Ovary (tissue), 10 donors: ENCODE data around the gene VTI1B. TPM values are rescaled to one million over a fixed set of nuclear protein-coding genes. Genes with fewer than 3 reads are reported as not detected.
A peak's percentile ranks its signal among the peaks of the same experiment; 100 is the strongest.
"Not testable (repeated sequence)": the region's sequence is repeated elsewhere in the genome, so short reads cannot be mapped to it uniquely, and the experiment has no call there.

Source experiments
- DNase-seq, 5 donors: peaks; one replicate each; pipeline ENCODE4 v3.0.0-alpha.2; 2019 to 2020
- H3K27ac ChIP-seq, 2 donors: fragments of 200-600 bp; one replicate each; pipeline versions ENCODE4 v1.5.1 to v1.8.0; 2019 to 2022
- H3K27me3 ChIP-seq: fragments of 200-600 bp; one replicate; pipeline ENCODE4 v1.8.0; 2022
- H3K36me3 ChIP-seq: fragments of 200-600 bp; sonication (generic); one replicate; pipeline ENCODE4 v1.5.1; 2019
- H3K4me1 ChIP-seq: one replicate; pipeline ENCODE4 v1.8.1; 2013; ENCODE audit warnings: mild to moderate bottlenecking, moderate library complexity; ENCODE audit not compliant: insufficient read depth
- H3K4me3 ChIP-seq: fragments of 200-600 bp; sonication (generic); one replicate; pipeline ENCODE4 v1.5.1; 2017
- H3K9me3 ChIP-seq, 2 donors: fragments of 200-600 bp in 1 of 2; sonication (generic) in 1 of 2; one replicate each; pipeline versions ENCODE4 v1.5.1 to v1.8.1; 2013 to 2019; ENCODE audit warnings: mild to moderate bottlenecking in 1 of 2, moderate library complexity in 1 of 2
- EP300 ChIP-seq: sonication (generic); formaldehyde crosslinking; IDR thresholded peaks from one replicate; pipeline ENCODE4 v1.6.1; 2017; ENCODE audit warnings: antibody characterized with exemption
- POLR2A ChIP-seq: fragments of 450-650 bp; IDR thresholded peaks from one replicate; pipeline ENCODE4 v1.6.1; 2017; ENCODE audit warnings: antibody characterized with exemption, mild to moderate bottlenecking, moderate library complexity
- WGBS, 3 donors: extraction: QIAGEN DNeasy Blood & Tissue Kit in 1 of 3; methylation state at CpG; one replicate each; pipeline versions ENCODE4 v1.1.5 to v1.1.7; 2013 to 2017; 5-methylcytosine and 5-hydroxymethylcytosine counted together
- intact Hi-C, 4 donors: fragments of 100-400 bp; cut with DNase I; formaldehyde crosslinking; loops; one replicate each; pipeline versions ENCODE4 v1.11.0 to v1.15.1; 2022 to 2023
- long read RNA-seq, 3 donors: library from polyadenylated mRNA in 2 of 3; unstranded in 2 of 3; transcript quantifications; one replicate each; pipeline ENCODE4 v2.0.0 and lab custom pipeline, GENCODE V29; 2021 to 2026
- polyA plus RNA-seq, 2 donors: library from polyadenylated mRNA; stranded (reverse); fragments of 200-250 nt in 1 of 2; fragments of 350-450 nt in 1 of 2; fragmentation: Illumina TruSeq in 1 of 2; extraction: RNeasy Lipid Tissue Mini Kit (QIAGEN cat#74804) in 1 of 2; gene quantifications; one replicate each; pipeline ENCODE4 v1.2.3, GENCODE V29; 2013 to 2014
- total RNA-seq, 7 donors: library from RNA; depleted of rRNA in 2 of 7; stranded (reverse); fragments of >200 nt in 2 of 7; fragmentation: NEBNext Ultra II Directional in 3 of 7; extraction: Animal tissue kit (Norgen Biotek cat#: 25700) in 3 of 7; gene quantifications; one replicate each; pipeline versions ENCODE4 v1.1.0 to v1.2.4, GENCODE V29; 2016 to 2023
- TF ChIP-seq, protein P1 (sequence below), 3 donors: fragments of 450-650 bp in 2 of 3; fragments of 200-600 bp in 1 of 3; IDR thresholded peaks; one replicate each; pipeline versions ENCODE4 v1.5.1 to v1.8.0; 2016 to 2022; ENCODE audit warnings: antibody characterized with exemption in 3 of 3, mild to moderate bottlenecking in 1 of 3
- donor health status: DM: no; HTN: no; CAD: no; lungs with moderate emphysema.
- donor health status: DM: no; HTN: no; CAD: no.
- donor health status: Bipolar disorder and iron deficiency.
- donor health status: DM: yes; HTN: yes; CAD: no.
- donor health status: DM: no; HTN: no; CAD: no.
- donor health status: DM: yes; HTN: yes; CAD: no.

VTI1B gene, protein sequence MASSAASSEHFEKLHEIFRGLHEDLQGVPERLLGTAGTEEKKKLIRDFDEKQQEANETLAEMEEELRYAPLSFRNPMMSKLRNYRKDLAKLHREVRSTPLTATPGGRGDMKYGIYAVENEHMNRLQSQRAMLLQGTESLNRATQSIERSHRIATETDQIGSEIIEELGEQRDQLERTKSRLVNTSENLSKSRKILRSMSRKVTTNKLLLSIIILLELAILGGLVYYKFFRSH
- 10 to 100 TPM; 34.6 to 76.5 (median 64.7) TPM for total RNA-seq
- 10 to 100 TPM; 41.6 to 93.1 TPM for polyA plus RNA-seq
- long read RNA-seq, donor 1, full-length matches to known transcripts = 53 of 60 reads
- long read RNA-seq, donor 1, partial matches to known transcripts = 0 of 60 reads
- long read RNA-seq, donor 1, other reads (novel, unspliced or antisense) = 7 of 60 reads
- long read RNA-seq, donor 2, full-length matches to known transcripts = 46 of 126 reads
- long read RNA-seq, donor 2, partial matches to known transcripts = 71 of 126 reads
- long read RNA-seq, donor 2, other reads (novel, unspliced or antisense) = 9 of 126 reads
- long read RNA-seq, donor 3, full-length matches to known transcripts = 42 of 47 reads
- long read RNA-seq, donor 3, partial matches to known transcripts = 0 of 47 reads
- long read RNA-seq, donor 3, other reads (novel, unspliced or antisense) = 5 of 47 reads

GRCh38 chr14:67674480-67675218, at the start of gene VTI1B:
Gene VTI1B (minus strand): TSS chr14:67674632. CDS start chr14:67674489, 143 bp downstream.
- WGBS, 3 donors = 0 to 1% (median 0%) methylated on average over 36 to 87 of the region's 87 CpGs
- peak; percentile 75 to 91 (median 80) for DNase-seq
- Histone ChIP-seq H3K9me3 (no peaks in the 10 kb centered on the region), H3K27me3 (no peaks in the 10 kb centered on the region), H3K36me3 (no peaks in the 10 kb centered on the region), H3K4me3 (peak within 1 kb of the TSS; percentile 97), H3K27ac (peak within 1 kb of the TSS; percentile 92 to 99), H3K4me1 (peaks cover 6% of the 10 kb centered on the region)
- intact Hi-C loops = loop anchor here in 1 of 4 donors (5.0 kb wide), 1 partner anchor 72 kb away; the partner anchor contains the start of gene PIGH
- peak; percentile 29 for TF ChIP-seq POLR2A
- TF ChIP-seq, protein P1, sequence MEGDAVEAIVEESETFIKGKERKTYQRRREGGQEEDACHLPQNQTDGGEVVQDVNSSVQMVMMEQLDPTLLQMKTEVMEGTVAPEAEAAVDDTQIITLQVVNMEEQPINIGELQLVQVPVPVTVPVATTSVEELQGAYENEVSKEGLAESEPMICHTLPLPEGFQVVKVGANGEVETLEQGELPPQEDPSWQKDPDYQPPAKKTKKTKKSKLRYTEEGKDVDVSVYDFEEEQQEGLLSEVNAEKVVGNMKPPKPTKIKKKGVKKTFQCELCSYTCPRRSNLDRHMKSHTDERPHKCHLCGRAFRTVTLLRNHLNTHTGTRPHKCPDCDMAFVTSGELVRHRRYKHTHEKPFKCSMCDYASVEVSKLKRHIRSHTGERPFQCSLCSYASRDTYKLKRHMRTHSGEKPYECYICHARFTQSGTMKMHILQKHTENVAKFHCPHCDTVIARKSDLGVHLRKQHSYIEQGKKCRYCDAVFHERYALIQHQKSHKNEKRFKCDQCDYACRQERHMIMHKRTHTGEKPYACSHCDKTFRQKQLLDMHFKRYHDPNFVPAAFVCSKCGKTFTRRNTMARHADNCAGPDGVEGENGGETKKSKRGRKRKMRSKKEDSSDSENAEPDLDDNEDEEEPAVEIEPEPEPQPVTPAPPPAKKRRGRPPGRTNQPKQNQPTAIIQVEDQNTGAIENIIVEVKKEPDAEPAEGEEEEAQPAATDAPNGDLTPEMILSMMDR (IDR thresholded peaks at IDR 0.05) = peak in 1 of 3 donors; percentile 24
- no peak for TF ChIP-seq EP300

DNA sequence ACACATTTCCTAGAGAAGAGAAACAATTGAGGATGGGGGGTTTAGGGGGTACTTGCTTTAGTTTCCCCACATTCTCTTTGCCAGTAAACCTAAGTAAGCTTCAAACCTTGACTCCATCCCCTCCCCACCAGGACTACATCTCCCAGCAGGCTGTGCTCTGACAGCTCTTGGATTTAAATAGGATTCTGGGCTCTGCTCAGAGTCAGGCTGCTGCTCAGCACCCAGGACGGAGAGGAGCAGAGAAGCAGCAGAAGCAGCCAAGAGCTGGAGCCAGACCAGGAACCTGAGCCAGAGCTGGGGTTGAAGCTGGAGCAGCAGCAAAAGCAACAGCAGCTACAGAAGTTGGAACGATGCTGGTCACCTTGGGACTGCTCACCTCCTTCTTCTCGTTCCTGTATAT, 47.9 kb upstream of the VTI1B start:
- DNase-seq = peak; percentile 57 to 80 (median 67)
- Histone ChIP-seq H3K27ac (no peak overlapping the region), H3K36me3 (no peaks in the 10 kb centered on the region), H3K27me3 (no peaks in the 10 kb centered on the region), H3K4me3 (no peak overlapping the region), H3K9me3 (no peaks in the 10 kb centered on the region), H3K4me1 (peaks cover 2% of the 10 kb centered on the region)
- TF ChIP-seq, protein P1 (IDR thresholded peaks at IDR 0.05) = no peak
- TF ChIP-seq POLR2A (no peak), EP300 (no peak)
- intact Hi-C loops = no loop called here
- WGBS, 3 donors = 0 to 3% (median 2%) methylated on average over 3 of the region's 3 CpGs

GRCh38 chr14:67721875-67722274, 47.4 kb upstream of the VTI1B start:
- Histone ChIP-seq H3K36me3 (no peaks in the 10 kb centered on the region), H3K9me3 (no peaks in the 10 kb centered on the region), H3K27ac (no peak overlapping the region), H3K27me3 (no peaks in the 10 kb centered on the region), H3K4me1 (peaks cover 2% of the 10 kb centered on the region), H3K4me3 (no peak overlapping the region)
- no peak for DNase-seq
- no peak for TF ChIP-seq EP300
- TF ChIP-seq POLR2A = no peak
- TF ChIP-seq, protein P1 (IDR thresholded peaks at IDR 0.05) = no peak
- 52 to 59% (median 55%) methylated on average over 5 of the region's 5 CpGs for WGBS, 3 donors
- intact Hi-C loops = no loop called here

- intact Hi-C loops = no loop called here
- H3K27me3 ChIP-seq = no peaks in the 10 kb centered on the region
- WGBS, 3 donors = 39 to 51% (median 47%) methylated on average over 2 of the region's 2 CpGs
- no peaks in the 10 kb centered on the region for H3K9me3 ChIP-seq
- H3K4me3 ChIP-seq = no peak overlapping the region
- no peak for TF ChIP-seq POLR2A
- TF ChIP-seq EP300 = no peak
- TF ChIP-seq, protein P1 (IDR thresholded peaks at IDR 0.05) = no peak
- H3K27ac ChIP-seq = no peak overlapping the region
- no peak for DNase-seq
- H3K4me1 ChIP-seq = peaks cover 2% of the 10 kb centered on the region
- H3K36me3 ChIP-seq = no peaks in the 10 kb centered on the region
Observed at GRCh38 chr14:67719866-67720265, 45.4 kb upstream of the VTI1B start.

GRCh38 chr14:67719385-67719784, 45.0 kb upstream of the VTI1B start:
- H3K9me3 ChIP-seq, H3K27ac ChIP-seq, H3K36me3 ChIP-seq, DNase-seq, H3K4me3 ChIP-seq, intact Hi-C loops, H3K27me3 ChIP-seq, H3K4me1 ChIP-seq: not testable (repeated sequence)
- WGBS, 3 donors = 78 to 91% (median 82%) methylated on average over 3 of the region's 3 CpGs
